Fibroblast of villous mesenchyme (primary cell): ENCODE results near the gene LSM7. TPM values are rescaled to one million over a fixed set of nuclear protein-coding genes. Genes with fewer than 3 reads are reported as not detected.

ENCODE experiments used
- DNase-seq: peaks from one replicate; pipeline ENCODE4 v3.0.0-alpha.2; 2010; ENCODE audit warnings: low read depth
- H3K4me3 ChIP-seq: 2 replicates; pipeline ENCODE4 v1.5.1; 2011; ENCODE audit warnings: low read depth, mild to moderate bottlenecking, low read length
- CTCF ChIP-seq: IDR thresholded peaks from 2 replicates; pipeline ENCODE4 v1.5.1; 2012; ENCODE audit warnings: low read depth, mild to moderate bottlenecking, low read length; ENCODE audit not compliant: insufficient read depth
- total RNA-seq: library from RNA; depleted of rRNA; stranded (reverse); fragments of >200 nt; gene quantifications from 2 replicates; pipeline ENCODE4 v1.2.3, GENCODE V29; 2012

LSM7 gene
- total RNA-seq = 69.3 and 78.2 TPM in 2 replicates

- peak; percentile 88 for DNase-seq
- peak within 1 kb of the TSS; percentile 93 for H3K4me3 ChIP-seq
- TF ChIP-seq CTCF = no peak
These were observed at the start of gene LSM7, which contains the start of gene SPPL2B for GRCh38 chr19:2328401-2329148. LSM7 (minus strand) TSS chr19:2328586; CDS start chr19:2328566, 20 bp downstream. SPPL2B (plus strand) TSS chr19:2328684; CDS start chr19:2328710, 26 bp downstream.

- H3K4me3 ChIP-seq = no peak overlapping the region
- TF ChIP-seq CTCF = no peak
- DNase-seq = no peak
These were observed 48.6 kb upstream of the LSM7 start for GRCh38 chr19:2376784-2377519.

- no peak for DNase-seq
- H3K4me3 ChIP-seq = no peak overlapping the region
- no peak for TF ChIP-seq CTCF
These were observed 47.2 kb upstream of the LSM7 start for GRCh38 chr19:2375353-2376121.

- TF ChIP-seq CTCF = no peak
- DNase-seq = no peak
- no peak overlapping the region for H3K4me3 ChIP-seq
These were observed 46.4 kb upstream of the LSM7 start for GRCh38 chr19:2374808-2375207.

- DNase-seq = no peak
- no peak overlapping the region for H3K4me3 ChIP-seq
- no peak for TF ChIP-seq CTCF
These were observed 43.8 kb upstream of the LSM7 start for GRCh38 chr19:2372076-2372612.

GRCh38 chr19:2371656-2372055, 43.3 kb upstream of the LSM7 start:
- no peak for TF ChIP-seq CTCF
- H3K4me3 ChIP-seq = no peak overlapping the region
- DNase-seq = peak; percentile 19
